HG02798 (cell line): ENCODE data around the gene PAK1.
"Not testable (repeated sequence)": the region's sequence is repeated elsewhere in the genome, so short reads cannot be mapped to it uniquely, and the experiment has no call there.

Experiments
- ATAC-seq: cut with Tn5 transposase; IDR thresholded peaks from one replicate; pipeline ENCODE4 v1.9.1; 2021; ENCODE audit warnings: mild to moderate bottlenecking; ENCODE audit not compliant: unreplicated experiment, poor library complexity

Gene PAK1

GRCh38 chr11:77410076-77410827 is 63.6 kb downstream of the PAK1 start:
- ATAC-seq: no peak

- no peak for ATAC-seq
These were observed 64.8 kb downstream of the PAK1 start for GRCh38 chr11:77409046-77409445.

- no peak for ATAC-seq
These were observed 66.3 kb downstream of the PAK1 start for GRCh38 chr11:77407613-77408012.

- no peak for ATAC-seq
These were observed 67.5 kb downstream of the PAK1 start for GRCh38 chr11:77406396-77406795.

- no peak for ATAC-seq
These were observed 70.7 kb downstream of the PAK1 start for GRCh38 chr11:77403211-77403610.

GRCh38 chr11:77402218-77402556 is 71.7 kb downstream of the PAK1 start:
- ATAC-seq: no peak

GRCh38 chr11:77401486-77402217 is 72.2 kb downstream of the PAK1 start:
- no peak for ATAC-seq

- no peak for ATAC-seq
These were observed 73.0 kb downstream of the PAK1 start for GRCh38 chr11:77400775-77401449.

- ATAC-seq: no peak
These were observed 73.6 kb downstream of the PAK1 start for GRCh38 chr11:77400271-77400670.

GRCh38 chr11:77397631-77398030 is 76.3 kb downstream of the PAK1 start:
- no peak for ATAC-seq

- ATAC-seq: no peak
These were observed 77.0 kb downstream of the PAK1 start for GRCh38 chr11:77396911-77397310.

- no peak for ATAC-seq
These were observed 77.6 kb downstream of the PAK1 start for GRCh38 chr11:77396305-77396704.

- no peak for ATAC-seq
These were observed 78.3 kb downstream of the PAK1 start for GRCh38 chr11:77395460-77396173.

- no peak for ATAC-seq
These were observed 81.1 kb downstream of the PAK1 start for GRCh38 chr11:77392842-77393241.

- no peak for ATAC-seq
These were observed 86.2 kb downstream of the PAK1 start for GRCh38 chr11:77387701-77388100.

GRCh38 chr11:77386178-77386577 is 87.7 kb downstream of the PAK1 start:
- no peak for ATAC-seq

- not testable (repeated sequence) for ATAC-seq
These were observed 88.6 kb downstream of the PAK1 start for GRCh38 chr11:77385255-77385771.

GRCh38 chr11:77384571-77384970 is 89.3 kb downstream of the PAK1 start:
- ATAC-seq: no peak

GRCh38 chr11:77383349-77383748 is 90.5 kb downstream of the PAK1 start:
- not testable (repeated sequence) for ATAC-seq
